Stomach (tissue), 9 donors: ENCODE measurements around the gene TELO2. TPM values are rescaled to one million over a fixed set of nuclear protein-coding genes. Genes with fewer than 3 reads are reported as not detected.

Experiments
- DNase-seq, 2 donors: peaks; one replicate each; pipeline versions ENCODE4 v3.0.0 to v3.0.0-alpha.2; 2013 to 2019
- H3K27ac ChIP-seq, 5 donors: fragments of 200-600 bp in 4 of 5; sonication (generic) in 4 of 5; one replicate each; pipeline ENCODE4 v1.5.1; 2013 to 2019; ENCODE audit warnings: mild to moderate bottlenecking in 1 of 5, moderate library complexity in 1 of 5
- H3K27me3 ChIP-seq, 3 donors: fragments of 200-600 bp; sonication (generic); one replicate each; pipeline ENCODE4 v1.5.1; 2017 to 2019; ENCODE audit warnings: mixed run types in 1 of 3
- H3K36me3 ChIP-seq, 4 donors: fragments of 200-600 bp; sonication (generic); 1 replicate in 3 of 4; 2 replicates in 1 of 4; pipeline ENCODE4 v1.5.1; 2016 to 2019
- H3K4me1 ChIP-seq, 4 donors: fragments of 200-600 bp; sonication (generic); one replicate each; pipeline ENCODE4 v1.5.1; 2016 to 2019
- H3K4me3 ChIP-seq, 4 donors: fragments of 200-600 bp; sonication (generic) in 3 of 4; one replicate each; pipeline ENCODE4 v1.5.1; 2016 to 2019; ENCODE audit warnings: mild to moderate bottlenecking in 1 of 4
- H3K9me3 ChIP-seq, 4 donors: fragments of 200-600 bp; sonication (generic); one replicate each; pipeline ENCODE4 v1.5.1; 2016 to 2019
- CTCF ChIP-seq, 7 experiments: fragments of 450-650 bp in 4 of 7; fragments of 200-600 bp in 3 of 7; sonication (generic) in 3 of 7; IDR thresholded peaks; one replicate each; pipeline ENCODE4 v1.5.1; 2016 to 2019; ENCODE audit warnings: antibody characterized with exemption in 7 of 7, control low read depth in 2 of 7, mild to moderate bottlenecking in 1 of 7
- EP300 ChIP-seq: sonication (generic); formaldehyde crosslinking; IDR thresholded peaks from one replicate; pipeline ENCODE4 v1.6.1; 2017; ENCODE audit warnings: antibody characterized with exemption
- POLR2A ChIP-seq, 4 donors: fragments of 450-650 bp; IDR thresholded peaks; one replicate each; pipeline ENCODE4 v1.6.1; 2016; ENCODE audit warnings: antibody characterized with exemption in 4 of 4, control low read depth in 2 of 4, mild to moderate bottlenecking in 1 of 4, moderate library complexity in 1 of 4
- POLR2AphosphoS5 ChIP-seq, 3 donors: sonication (generic); formaldehyde crosslinking; IDR thresholded peaks; one replicate each; pipeline ENCODE4 v1.6.1; 2016; ENCODE audit warnings: antibody characterized with exemption in 3 of 3
- WGBS, 5 donors: extraction: QIAGEN DNeasy Blood & Tissue Kit in 3 of 5; methylation state at CpG; one replicate each; pipeline versions ENCODE4 v1.1.5 to v1.1.7; 2013 to 2018; 5-methylcytosine and 5-hydroxymethylcytosine counted together
- intact Hi-C: fragments of 100-400 bp; cut with DNase I; formaldehyde crosslinking; loops from one replicate; pipeline ENCODE4 v1.15.1; 2023; ENCODE audit warnings: low total_unique reads
- polyA plus RNA-seq, 3 donors: library from polyadenylated mRNA; stranded (reverse); fragments of 200-250 nt; gene quantifications; one replicate each; pipeline ENCODE4 v1.2.3, GENCODE V29; 2013
- total RNA-seq, 5 donors: library from RNA; depleted of rRNA; stranded (reverse); fragments of >200 nt; gene quantifications; one replicate each; pipeline versions ENCODE4 v1.1.0 to v1.2.3, GENCODE V29; 2014 to 2016
- donor health status: healthy with polysubstance abuse.
- donor health status: Bipolar disorder and iron deficiency.
- donor health status: healthy.

The TELO2 gene
- total and polyA plus RNA-seq, 8 donors, result 12.4 to 107 (median 32.1) TPM

GRCh38 chr16:1524366-1524765 lies 31.2 kb downstream of the TELO2 start:
- H3K36me3 ChIP-seq, result peaks cover 0 to 60% (median 53%) of the 10 kb centered on the region in 4 donors
- H3K4me3 ChIP-seq, result no peak overlapping the region
- 87 to 95% (median 94%) methylated on average over 20 to 26 of the region's 26 CpGs for WGBS, 5 donors
- DNase-seq, result no peak
- H3K4me1 ChIP-seq, result peaks cover 0 to 25% (median 13%) of the 10 kb centered on the region in 4 donors
- TF ChIP-seq POLR2AphosphoS5 (IDR thresholded peaks at IDR 0.05), result no peak
- no peak for TF ChIP-seq EP300
- no peak for TF ChIP-seq POLR2A (IDR thresholded peaks at IDR 0.05)
- no peak for TF ChIP-seq CTCF (IDR thresholded peaks at IDR 0.05)
- no peaks in the 10 kb centered on the region for H3K27me3 ChIP-seq
- no peak overlapping the region for H3K27ac ChIP-seq
- intact Hi-C loops, result no loop called here
- H3K9me3 ChIP-seq, result no peaks in the 10 kb centered on the region

GRCh38 chr16:1525871-1526607 lies 32.9 kb downstream of the TELO2 start:
- TF ChIP-seq CTCF (IDR thresholded peaks at IDR 0.05) (no peak), POLR2A (IDR thresholded peaks at IDR 0.05) (no peak), EP300 (no peak), POLR2AphosphoS5 (IDR thresholded peaks at IDR 0.05) (no peak)
- DNase-seq, result no peak
- peaks cover 0 to 35% (median 23%) of the 10 kb centered on the region in 4 donors for H3K4me1 ChIP-seq
- H3K36me3 ChIP-seq, result peaks cover 0 to 43% (median 37%) of the 10 kb centered on the region in 4 donors
- H3K4me3 ChIP-seq, result no peak overlapping the region
- intact Hi-C loops, result no loop called here
- H3K9me3 ChIP-seq, result no peaks in the 10 kb centered on the region
- no peaks in the 10 kb centered on the region for H3K27me3 ChIP-seq
- WGBS, 5 donors, result 86 to 89% (median 88%) methylated on average over 23 to 44 of the region's 44 CpGs
- no peak overlapping the region for H3K27ac ChIP-seq

- 84 to 88% (median 86%) methylated on average over 26 to 38 of the region's 38 CpGs for WGBS, 5 donors
- Histone ChIP-seq H3K27ac (peak overlapping the region in 2 of 5 donors; percentile 35 to 39), H3K9me3 (no peaks in the 10 kb centered on the region), H3K4me3 (no peak overlapping the region), H3K36me3 (peaks cover 0 to 39% (median 33%) of the 10 kb centered on the region in 4 donors), H3K27me3 (no peaks in the 10 kb centered on the region), H3K4me1 (peaks cover 7 to 43% (median 30%) of the 10 kb centered on the region in 4 donors)
- intact Hi-C loops, result no loop called here
- no peak for DNase-seq
- TF ChIP-seq CTCF (IDR thresholded peaks at IDR 0.05), result no peak
- TF ChIP-seq POLR2A (IDR thresholded peaks at IDR 0.05), result no peak
- TF ChIP-seq EP300, result no peak
- TF ChIP-seq POLR2AphosphoS5 (IDR thresholded peaks at IDR 0.05), result no peak
Measured at GRCh38 chr16:1526608-1527555, 33.7 kb downstream of the TELO2 start.
